ENCODE results near the gene APBB1.

- TF ChIP-seq CTCF (IDR thresholded peaks at IDR 0.05) (no peak), POLR2A (IDR thresholded peaks at IDR 0.05) (no peak)
These were observed 62.3 kb downstream of the APBB1 start for GRCh38 chr11:6356503-6357055.

Measured in Peyer's patch (tissue), 4 donors.